HG03558 (cell line): Measurements from ENCODE around the gene JMJD6.
"Not testable (repeated sequence)": the region's sequence is repeated elsewhere in the genome, so short reads cannot be mapped to it uniquely, and the experiment has no call there.

Experiments used
- ATAC-seq: cut with Tn5 transposase; IDR thresholded peaks from one replicate; pipeline ENCODE4 v1.9.1; 2021; ENCODE audit warnings: moderate number of reproducible peaks; ENCODE audit not compliant: unreplicated experiment; ENCODE audit errors: extremely low read depth

JMJD6 gene

GRCh38 chr17:76737082-76737675 is 10.8 kb upstream of the JMJD6 start, which contains the start of gene SRSF2:
Gene SRSF2, minus strand, starts transcription at chr17:76737331. Its CDS starts 171 bp downstream, at chr17:76737160.
- peak; percentile 46 for ATAC-seq

GRCh38 chr17:76736349-76737081 is 10.1 kb upstream of the JMJD6 start:
- no peak for ATAC-seq

GRCh38 chr17:76735586-76736348 is 9.4 kb upstream of the JMJD6 start:
- ATAC-seq = no peak

- ATAC-seq = no peak
Measured at GRCh38 chr17:76735006-76735405, 8.6 kb upstream of the JMJD6 start.

- no peak for ATAC-seq
Measured at GRCh38 chr17:76734080-76734840, 7.9 kb upstream of the JMJD6 start.

GRCh38 chr17:76733618-76733957 is 7.2 kb upstream of the JMJD6 start:
- no peak for ATAC-seq

GRCh38 chr17:76732734-76733617 is 6.6 kb upstream of the JMJD6 start:
- no peak for ATAC-seq

- ATAC-seq = not testable (repeated sequence)
Measured at GRCh38 chr17:76731800-76732733, 5.7 kb upstream of the JMJD6 start.

- ATAC-seq = no peak
Measured at GRCh38 chr17:76727745-76728456, 1.5 kb upstream of the JMJD6 start.

- peak; percentile 33 for ATAC-seq
Measured at GRCh38 chr17:76726776-76727718, 641 bp upstream of the JMJD6 start, which contains the start of gene METTL23. Gene METTL23, plus strand, starts transcription at chr17:76726839. Its CDS starts 2,872 bp downstream, at chr17:76729711.

- peak; percentile 8 for ATAC-seq
Measured at GRCh38 chr17:76725580-76726230, 701 bp downstream of the JMJD6 start.

- ATAC-seq = no peak
Measured at GRCh38 chr17:76723812-76724211, 2.6 kb downstream of the JMJD6 start.

- not testable (repeated sequence) for ATAC-seq
Measured at GRCh38 chr17:76722977-76723376, 3.4 kb downstream of the JMJD6 start.

- no peak for ATAC-seq
Measured at GRCh38 chr17:76722279-76722678, 4.1 kb downstream of the JMJD6 start.

GRCh38 chr17:76721463-76721862 is 4.9 kb downstream of the JMJD6 start:
- no peak for ATAC-seq

GRCh38 chr17:76720941-76721340 is 5.5 kb downstream of the JMJD6 start:
- no peak for ATAC-seq
